A673 (cell line): ENCODE measurements around the gene GAMT. TPM values are rescaled to one million over a fixed set of nuclear protein-coding genes. Genes with fewer than 3 reads are reported as not detected.

Experiments used
- BruUV-seq: library from RNA; stranded (reverse); fragments of 400-500 nt; replicated peaks from 2 replicates; lab custom pipeline; 2021; lab: Mats Ljungman, UMichigan
- CTCF ChIA-PET: fragments of 300-600 bp; sonication (Branson Sonifier 250); formaldehyde crosslinking; loops from one replicate; lab custom pipeline; 2022; ENCODE audit warnings: antibody characterized with exemption; lab: Charles Lee
- POLR2A ChIA-PET: fragments of 300-600 bp; sonication (Branson Sonifier 250); formaldehyde crosslinking; loops from one replicate; lab custom pipeline; 2022; ENCODE audit warnings: antibody characterized with exemption; ENCODE audit not compliant: low non-redundant PET; lab: Charles Lee
- DNase-seq: peaks from one replicate; pipeline ENCODE4 v3.0.0-alpha.2; 2015; ENCODE audit warnings: low spot score
- H3K27ac ChIP-seq: fragments of 200-600 bp; sonication (generic); 2 replicates; pipeline ENCODE4 v1.5.1; 2016; ENCODE audit warnings: mixed run types, low read depth, mild to moderate bottlenecking, mixed read lengths, antibody characterized with exemption, low read length; ENCODE audit not compliant: poor library complexity, severe bottlenecking
- H3K27me3 ChIP-seq: fragments of 200-600 bp; sonication (generic); replicated peaks from 2 replicates; pipeline ENCODE4 v1.6.1; 2017; ENCODE audit warnings: mixed run types, low read depth, mild to moderate bottlenecking, mixed read lengths, antibody characterized with exemption, low read length; ENCODE audit not compliant: insufficient read depth, poor library complexity
- H3K36me3 ChIP-seq: fragments of 200-600 bp; sonication (generic); 2 replicates; pipeline ENCODE4 v1.6.1; 2016; ENCODE audit warnings: mixed run types, mild to moderate bottlenecking, mixed read lengths, antibody characterized with exemption, low read length; ENCODE audit not compliant: insufficient read depth, poor library complexity, severe bottlenecking
- H3K4me1 ChIP-seq: fragments of 200-600 bp; sonication (generic); 2 replicates; pipeline ENCODE4 v1.6.1; 2017; ENCODE audit warnings: mixed run types, mild to moderate bottlenecking, mixed read lengths, antibody characterized with exemption, low read length; ENCODE audit not compliant: insufficient read depth, poor library complexity, severe bottlenecking
- H3K4me3 ChIP-seq: fragments of 200-600 bp; sonication (generic); 2 replicates; pipeline ENCODE4 v1.5.1; 2016; ENCODE audit warnings: low read depth, mixed run types, mild to moderate bottlenecking, mixed read lengths, low read length; ENCODE audit not compliant: poor library complexity, severe bottlenecking
- H3K9me3 ChIP-seq: fragments of 200-600 bp; sonication (generic); 2 replicates; pipeline ENCODE4 v1.6.1; 2016; ENCODE audit warnings: mixed run types, low read depth, mild to moderate bottlenecking, mixed read lengths, antibody characterized with exemption, low read length; ENCODE audit not compliant: poor library complexity, severe bottlenecking
- CTCF ChIP-seq: fragments of 300-800, 200-600 bp; sonication (generic); conservative IDR thresholded peaks from 2 replicates; pipeline ENCODE4 v1.5.1; 2017; ENCODE audit warnings: low read depth, mild to moderate bottlenecking, antibody characterized with exemption, low read length, moderate library complexity, mixed read lengths
- EZH2 ChIP-seq: fragments of 200-600 bp; sonication (generic); IDR thresholded peaks from 2 replicates; pipeline ENCODE4 v1.6.1; 2017; ENCODE audit warnings: borderline replicate concordance, low read depth, mild to moderate bottlenecking, mixed read lengths, antibody characterized with exemption, low read length; ENCODE audit not compliant: poor library complexity, severe bottlenecking
- intact Hi-C: fragments of 100-400 bp; cut with micrococcal nuclease; formaldehyde crosslinking; loops from one replicate; pipeline ENCODE4 v1.10.0; 2022; ENCODE audit not compliant: unreplicated experiment
- total RNA-seq: library from RNA; stranded (reverse); gene quantifications from 2 replicates; pipeline ENCODE4 v1.2.3, GENCODE V29; 2021

GAMT gene
- total RNA-seq, 1 experiment from 2014 or later, result 18.8 TPM

DNA sequence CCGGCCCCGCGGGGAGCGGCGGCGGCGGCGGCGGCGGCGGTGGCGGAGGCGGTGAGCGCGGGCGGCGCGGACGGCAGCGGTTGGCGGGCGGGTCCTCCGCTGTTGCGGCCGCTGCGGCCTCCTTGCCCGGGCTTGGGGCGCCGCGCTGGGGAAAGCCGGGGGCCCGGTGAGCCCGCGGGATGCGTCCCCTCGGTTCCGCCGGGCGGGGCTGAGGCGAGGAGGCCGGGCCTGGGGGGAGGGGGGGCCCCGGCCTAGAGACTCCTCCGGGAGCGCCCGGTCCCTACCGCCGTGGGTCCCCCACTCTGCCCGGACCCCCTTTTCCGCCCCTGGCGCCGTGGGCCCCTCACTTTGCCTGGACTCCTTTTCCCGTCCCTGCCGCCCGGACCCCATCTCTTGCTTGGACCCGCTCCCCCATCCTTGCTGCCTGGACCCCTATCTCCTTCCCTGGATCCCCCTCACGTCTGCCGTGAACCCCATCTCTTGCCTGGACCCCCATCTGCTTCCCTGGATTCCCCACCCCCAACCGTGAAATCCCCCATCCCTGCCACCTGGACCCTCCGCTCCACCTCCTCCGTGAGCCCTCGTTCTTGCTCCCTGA, 46.3 kb downstream of the GAMT start:
- TF ChIP-seq EZH2 (no peak), CTCF (no peak)
- H3K36me3 ChIP-seq, result peaks cover 18% of the 10 kb centered on the region
- H3K27ac ChIP-seq, result peak overlapping the region; percentile 77
- BruUV-seq, result no TSS peak
- H3K27me3 ChIP-seq, result no peaks in the 10 kb centered on the region
- ChIA-PET CTCF (no interaction called here), POLR2A (interaction anchor here (0.5 kb wide), 1 partner anchor 86 kb away, joined by 3 read pairs; the partner anchor contains the start of gene CIRBP)
- peak overlapping the region; percentile 80 for H3K4me3 ChIP-seq
- intact Hi-C loops, result loop anchor here (2.0 kb wide), 1 partner anchor 28 kb away; the partner anchor contains the start of gene NDUFS7
- DNase-seq, result no peak
- H3K9me3 ChIP-seq, result no peaks in the 10 kb centered on the region
- peaks cover 32% of the 10 kb centered on the region for H3K4me1 ChIP-seq

GRCh38 chr19:1353144-1353543, 48.2 kb downstream of the GAMT start:
- no peaks in the 10 kb centered on the region for H3K27me3 ChIP-seq
- H3K4me3 ChIP-seq, result no peak overlapping the region
- ChIA-PET CTCF (no interaction called here), POLR2A (no interaction called here)
- no peak for DNase-seq
- BruUV-seq, result no TSS peak
- H3K36me3 ChIP-seq, result peaks cover 13% of the 10 kb centered on the region
- H3K4me1 ChIP-seq, result peaks cover 22% of the 10 kb centered on the region
- no peak for TF ChIP-seq CTCF
- TF ChIP-seq EZH2, result no peak
- H3K9me3 ChIP-seq, result no peaks in the 10 kb centered on the region
- intact Hi-C loops, result no loop called here
- no peak overlapping the region for H3K27ac ChIP-seq

DNA sequence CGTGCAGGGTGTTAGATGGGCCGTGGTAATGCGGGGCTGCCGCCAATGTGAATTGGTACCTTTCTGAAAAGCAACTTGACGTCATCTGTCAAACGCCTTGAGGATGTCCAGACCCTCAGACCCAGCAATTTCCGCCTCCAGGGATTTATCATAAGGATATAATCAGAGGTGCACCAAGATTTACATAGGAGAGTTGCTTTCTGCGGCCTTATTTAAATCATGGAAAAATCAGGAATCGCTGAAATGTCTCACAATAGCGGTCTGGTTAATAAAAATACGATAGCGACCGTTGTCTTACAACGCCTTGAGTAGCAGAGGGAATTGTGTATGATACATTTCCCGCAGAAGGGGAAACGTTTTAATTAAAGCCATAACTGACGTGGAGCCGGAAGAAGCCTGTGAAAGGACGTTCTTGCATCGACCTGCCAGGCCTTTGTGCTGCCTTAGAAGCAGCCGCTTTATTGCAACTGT, 49.9 kb downstream of the GAMT start:
- no peaks in the 10 kb centered on the region for H3K9me3 ChIP-seq
- ChIA-PET POLR2A (no interaction called here), CTCF (no interaction called here)
- no peaks in the 10 kb centered on the region for H3K27me3 ChIP-seq
- intact Hi-C loops, result no loop called here
- no peaks in the 10 kb centered on the region for H3K36me3 ChIP-seq
- no peak for DNase-seq
- H3K4me3 ChIP-seq, result no peak overlapping the region
- no peak for TF ChIP-seq CTCF
- no peak for TF ChIP-seq EZH2
- no TSS peak for BruUV-seq
- peaks cover 12% of the 10 kb centered on the region for H3K4me1 ChIP-seq
- no peak overlapping the region for H3K27ac ChIP-seq
